Coronary artery (tissue), 2 donors: ENCODE measurements around the gene PPFIBP2.
"Not testable (repeated sequence)": the region's sequence is repeated elsewhere in the genome, so short reads cannot be mapped to it uniquely, and the experiment has no call there.

Source experiments
- DNase-seq: peaks from one replicate; pipeline ENCODE4 v3.0.0-alpha.2; 2017; ENCODE audit warnings: low spot score
- H3K27ac ChIP-seq, 2 donors: fragments of 200-600 bp; sonication (generic); one replicate each; pipeline ENCODE4 v1.5.1; 2016 to 2019
- H3K4me3 ChIP-seq: fragments of 200-600 bp; sonication (generic); 2 replicates; pipeline ENCODE4 v1.5.1; 2016; ENCODE audit warnings: mild to moderate bottlenecking, moderate library complexity
- TF ChIP-seq, protein P1 (sequence below): fragments of 200-600 bp; sonication (generic); IDR thresholded peaks from one replicate; pipeline ENCODE4 v1.5.1; 2019; ENCODE audit warnings: antibody characterized with exemption

The PPFIBP2 gene

DNA sequence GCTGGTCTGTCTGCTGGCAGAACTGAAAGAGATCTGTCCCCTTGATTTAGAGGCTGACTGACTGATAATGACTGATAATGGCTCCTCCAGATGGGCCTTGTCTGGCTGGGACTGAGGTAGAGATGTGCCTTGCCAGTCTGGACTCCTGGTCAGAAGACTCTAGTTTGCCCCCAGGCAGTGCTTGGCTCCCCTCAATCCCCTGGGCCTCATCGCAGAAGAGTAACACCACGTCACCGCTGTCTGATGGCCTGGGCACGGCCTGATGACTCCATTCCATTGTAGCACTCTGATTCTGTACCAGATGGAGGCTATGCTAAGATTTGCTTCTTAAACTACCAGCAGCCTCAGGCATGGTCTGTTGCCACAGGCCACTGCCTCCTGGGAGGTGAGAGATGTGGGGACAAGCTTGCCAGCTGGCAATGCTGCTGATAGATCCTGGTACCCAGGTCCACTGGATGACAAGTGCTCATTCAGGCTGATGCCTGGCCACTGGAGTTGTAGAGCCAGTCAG, 140.5 kb downstream of the PPFIBP2 start:
- Histone ChIP-seq H3K27ac (no peak overlapping the region), H3K4me3 (no peak overlapping the region)
- no peak for DNase-seq
- TF ChIP-seq, protein P1, sequence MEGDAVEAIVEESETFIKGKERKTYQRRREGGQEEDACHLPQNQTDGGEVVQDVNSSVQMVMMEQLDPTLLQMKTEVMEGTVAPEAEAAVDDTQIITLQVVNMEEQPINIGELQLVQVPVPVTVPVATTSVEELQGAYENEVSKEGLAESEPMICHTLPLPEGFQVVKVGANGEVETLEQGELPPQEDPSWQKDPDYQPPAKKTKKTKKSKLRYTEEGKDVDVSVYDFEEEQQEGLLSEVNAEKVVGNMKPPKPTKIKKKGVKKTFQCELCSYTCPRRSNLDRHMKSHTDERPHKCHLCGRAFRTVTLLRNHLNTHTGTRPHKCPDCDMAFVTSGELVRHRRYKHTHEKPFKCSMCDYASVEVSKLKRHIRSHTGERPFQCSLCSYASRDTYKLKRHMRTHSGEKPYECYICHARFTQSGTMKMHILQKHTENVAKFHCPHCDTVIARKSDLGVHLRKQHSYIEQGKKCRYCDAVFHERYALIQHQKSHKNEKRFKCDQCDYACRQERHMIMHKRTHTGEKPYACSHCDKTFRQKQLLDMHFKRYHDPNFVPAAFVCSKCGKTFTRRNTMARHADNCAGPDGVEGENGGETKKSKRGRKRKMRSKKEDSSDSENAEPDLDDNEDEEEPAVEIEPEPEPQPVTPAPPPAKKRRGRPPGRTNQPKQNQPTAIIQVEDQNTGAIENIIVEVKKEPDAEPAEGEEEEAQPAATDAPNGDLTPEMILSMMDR, result no peak

GRCh38 chr11:7655253-7656217, 141.7 kb downstream of the PPFIBP2 start:
- peak; percentile 70 for DNase-seq
- peak overlapping the region in 1 of 2 donors; percentile 10 for H3K27ac ChIP-seq
- H3K4me3 ChIP-seq, result no peak overlapping the region
- TF ChIP-seq, protein P1, result no peak

DNA sequence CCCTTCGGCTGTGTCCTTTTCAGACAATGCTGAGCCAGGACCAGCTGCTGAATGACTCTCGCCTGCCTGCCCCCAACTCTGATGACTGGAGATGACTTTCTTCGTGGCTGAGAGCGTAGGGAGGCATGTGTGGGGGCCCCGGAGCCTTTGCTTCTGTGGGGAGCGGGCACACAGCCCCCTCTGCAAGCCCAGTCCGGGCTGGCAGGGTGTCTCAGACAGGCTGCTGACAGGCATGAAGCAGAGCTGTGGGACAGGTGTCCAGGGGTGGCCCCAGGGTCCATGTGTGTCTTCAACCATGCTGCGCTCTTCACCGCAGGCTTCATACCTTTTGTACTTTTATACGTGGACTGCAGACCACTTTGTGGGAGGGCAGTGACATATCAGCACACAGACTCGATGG, 142.9 kb downstream of the PPFIBP2 start:
- no peak overlapping the region for H3K4me3 ChIP-seq
- DNase-seq, result peak; percentile 70
- peak overlapping the region in 1 of 2 donors; percentile 14 for H3K27ac ChIP-seq
- TF ChIP-seq, protein P1, result no peak

- peak; percentile 77 for DNase-seq
- Histone ChIP-seq H3K27ac (peak overlapping the region in 1 of 2 donors; percentile 14), H3K4me3 (no peak overlapping the region)
- TF ChIP-seq, protein P1, result no peak
Observed at GRCh38 chr11:7657306-7658025, 143.7 kb downstream of the PPFIBP2 start.

GRCh38 chr11:7663531-7663930, 149.7 kb downstream of the PPFIBP2 start:
- not testable (repeated sequence) for DNase-seq

DNA sequence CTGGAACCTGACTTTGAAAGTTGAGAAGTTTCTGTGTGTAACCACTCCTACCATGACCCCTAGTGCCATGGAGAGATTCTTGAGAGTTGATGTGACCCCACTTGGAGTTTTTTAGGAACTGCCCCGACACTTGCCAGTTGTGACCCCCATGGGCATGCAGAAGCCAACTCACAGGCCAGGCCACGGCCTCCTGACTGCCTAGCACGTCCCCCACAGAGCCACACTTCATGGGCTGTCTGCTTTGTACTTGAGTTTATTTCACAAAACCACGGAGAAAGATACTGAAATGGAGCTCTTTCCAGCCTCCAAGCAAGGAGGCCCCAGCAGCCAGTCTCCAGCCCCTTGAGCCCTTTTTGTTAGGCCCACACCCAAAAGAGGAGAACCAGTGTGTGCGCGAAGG, 151.1 kb downstream of the PPFIBP2 start:
- Histone ChIP-seq H3K27ac (no peak overlapping the region), H3K4me3 (no peak overlapping the region)
- TF ChIP-seq, protein P1, result no peak
- DNase-seq, result peak; percentile 54

More at GRCh38 chr11:7663531-7663930, 149.7 kb downstream of the PPFIBP2 start:
- not testable (repeated sequence) for H3K4me3 ChIP-seq, H3K27ac ChIP-seq

- H3K27ac ChIP-seq, result no peak overlapping the region
- TF ChIP-seq, protein P1, result peak; percentile 86
- H3K4me3 ChIP-seq, result no peak overlapping the region
- DNase-seq, result peak; percentile 83
Observed at GRCh38 chr11:7665473-7666291, 151.9 kb downstream of the PPFIBP2 start.
